Cardiac fibroblast (primary cell): Measurements from ENCODE around the gene LRRC10B.

Experiments
- DNase-seq, 2 donors: peaks; one replicate each; pipeline versions ENCODE4 v3.0.0 to v3.0.0-alpha.2; 2010; ENCODE audit warnings: low read depth in 2 of 2
- H3K4me3 ChIP-seq, 2 donors: replicated peaks in 1 of 2; 1 replicate in 1 of 2; 2 replicates in 1 of 2; pipeline ENCODE4 v1.5.1; 2011; ENCODE audit warnings: low read depth in 2 of 2, low read length in 2 of 2, mild to moderate bottlenecking in 2 of 2, moderate library complexity in 1 of 2
- CTCF ChIP-seq: IDR thresholded peaks from one replicate; pipeline ENCODE4 v1.5.1; 2011; ENCODE audit warnings: low read depth, mild to moderate bottlenecking, low read length, inconsistent platforms

LRRC10B gene

GRCh38 chr11:61509043-61510029 is 787 bp downstream of the LRRC10B start:
- H3K4me3 ChIP-seq = peak overlapping the region in 1 of 2 donors; percentile 26
- DNase-seq = peak; percentile 67 to 71
- peak; percentile 19 for TF ChIP-seq CTCF

- no peak overlapping the region for H3K4me3 ChIP-seq
- no peak for TF ChIP-seq CTCF
- no peak for DNase-seq
Observed at GRCh38 chr11:61510166-61510919, 1.8 kb downstream of the LRRC10B start.

- DNase-seq = no peak
- no peak overlapping the region for H3K4me3 ChIP-seq
- no peak for TF ChIP-seq CTCF
Observed at GRCh38 chr11:61510974-61511373, 2.4 kb downstream of the LRRC10B start.

- TF ChIP-seq CTCF = no peak
- no peak overlapping the region for H3K4me3 ChIP-seq
- no peak for DNase-seq
Observed at GRCh38 chr11:61511383-61511782, 2.8 kb downstream of the LRRC10B start.

- DNase-seq = no peak
- no peak overlapping the region for H3K4me3 ChIP-seq
Observed at GRCh38 chr11:61512435-61512834, 3.9 kb downstream of the LRRC10B start.

GRCh38 chr11:61513143-61513765 is 4.7 kb downstream of the LRRC10B start:
- no peak overlapping the region for H3K4me3 ChIP-seq
- TF ChIP-seq CTCF = no peak
- DNase-seq = no peak

More at GRCh38 chr11:61512435-61512834, 3.9 kb downstream of the LRRC10B start:
- no peak for TF ChIP-seq CTCF
